Right lobe of liver (tissue), 4 donors: Measurements from ENCODE around the gene ABHD16B.

ENCODE experiments used
- CTCF ChIP-seq, 4 donors: fragments of 200-600 bp in 3 of 4; fragments of 450-650 bp in 1 of 4; IDR thresholded peaks; one replicate each; pipeline versions ENCODE4 v1.5.1 to v1.8.0; 2016 to 2022; ENCODE audit warnings: antibody characterized with exemption in 4 of 4, mild to moderate bottlenecking in 2 of 4
- POLR2A ChIP-seq: fragments of 450-650 bp; IDR thresholded peaks from one replicate; pipeline ENCODE4 v1.6.1; 2017; ENCODE audit warnings: antibody characterized with exemption, mild to moderate bottlenecking
- donor health status: DM: no; HTN: no; CAD: no.
- donor health status: DM: no; HTN: no; CAD: no.
- donor health status: DM: no; HTN: yes; CAD: no.

GRCh38 chr20:63828124-63828523 lies 33.2 kb upstream of the ABHD16B start:
- TF ChIP-seq CTCF (IDR thresholded peaks at IDR 0.05) (no peak), POLR2A (no peak)
